ENCODE results near the gene ATP12A. TPM values are rescaled to one million over a fixed set of nuclear protein-coding genes. Genes with fewer than 3 reads are reported as not detected.
A peak's percentile ranks its signal among the peaks of the same experiment; 100 is the strongest.

The ATP12A gene
- total RNA-seq, 6 experiments from 2014 or later, result not detected

DNA sequence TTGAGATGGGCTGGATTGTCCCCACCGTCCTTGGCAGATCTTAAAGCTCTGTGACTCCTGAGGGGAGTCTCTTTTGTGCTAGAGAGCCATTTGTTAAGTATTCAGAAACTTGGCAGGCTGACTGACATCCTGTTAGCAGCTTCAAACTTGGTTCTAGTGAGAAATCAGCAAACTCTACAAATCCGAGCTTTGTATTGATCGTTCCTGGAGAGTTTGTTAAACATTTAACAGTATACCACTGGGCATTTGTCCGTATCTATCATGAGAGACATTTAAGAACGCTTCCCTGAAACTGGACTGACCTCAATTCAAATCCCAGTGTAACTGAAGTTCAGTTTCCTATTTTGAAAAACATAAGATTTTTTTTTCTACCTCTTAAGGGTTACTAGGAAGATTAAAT lies 3.1 kb downstream of the ATP12A start:
- Mint-ChIP-seq H3K4me1 (ENCODE audit: low read depth) (no peaks in the 10 kb centered on the region), H3K27ac (no peak overlapping the region), H3K9me3 (no peaks in the 10 kb centered on the region), H3K27me3 (ENCODE audit: insufficient read depth) (peaks cover 32% of the 10 kb centered on the region), H3K4me3 (no peak overlapping the region), H3K36me3 (ENCODE audit: low read depth) (no peaks in the 10 kb centered on the region)
- TF ChIP-seq, protein P1, sequence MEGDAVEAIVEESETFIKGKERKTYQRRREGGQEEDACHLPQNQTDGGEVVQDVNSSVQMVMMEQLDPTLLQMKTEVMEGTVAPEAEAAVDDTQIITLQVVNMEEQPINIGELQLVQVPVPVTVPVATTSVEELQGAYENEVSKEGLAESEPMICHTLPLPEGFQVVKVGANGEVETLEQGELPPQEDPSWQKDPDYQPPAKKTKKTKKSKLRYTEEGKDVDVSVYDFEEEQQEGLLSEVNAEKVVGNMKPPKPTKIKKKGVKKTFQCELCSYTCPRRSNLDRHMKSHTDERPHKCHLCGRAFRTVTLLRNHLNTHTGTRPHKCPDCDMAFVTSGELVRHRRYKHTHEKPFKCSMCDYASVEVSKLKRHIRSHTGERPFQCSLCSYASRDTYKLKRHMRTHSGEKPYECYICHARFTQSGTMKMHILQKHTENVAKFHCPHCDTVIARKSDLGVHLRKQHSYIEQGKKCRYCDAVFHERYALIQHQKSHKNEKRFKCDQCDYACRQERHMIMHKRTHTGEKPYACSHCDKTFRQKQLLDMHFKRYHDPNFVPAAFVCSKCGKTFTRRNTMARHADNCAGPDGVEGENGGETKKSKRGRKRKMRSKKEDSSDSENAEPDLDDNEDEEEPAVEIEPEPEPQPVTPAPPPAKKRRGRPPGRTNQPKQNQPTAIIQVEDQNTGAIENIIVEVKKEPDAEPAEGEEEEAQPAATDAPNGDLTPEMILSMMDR (IDR thresholded peaks at IDR 0.05), result no peak
- no peak for DNase-seq

DNA sequence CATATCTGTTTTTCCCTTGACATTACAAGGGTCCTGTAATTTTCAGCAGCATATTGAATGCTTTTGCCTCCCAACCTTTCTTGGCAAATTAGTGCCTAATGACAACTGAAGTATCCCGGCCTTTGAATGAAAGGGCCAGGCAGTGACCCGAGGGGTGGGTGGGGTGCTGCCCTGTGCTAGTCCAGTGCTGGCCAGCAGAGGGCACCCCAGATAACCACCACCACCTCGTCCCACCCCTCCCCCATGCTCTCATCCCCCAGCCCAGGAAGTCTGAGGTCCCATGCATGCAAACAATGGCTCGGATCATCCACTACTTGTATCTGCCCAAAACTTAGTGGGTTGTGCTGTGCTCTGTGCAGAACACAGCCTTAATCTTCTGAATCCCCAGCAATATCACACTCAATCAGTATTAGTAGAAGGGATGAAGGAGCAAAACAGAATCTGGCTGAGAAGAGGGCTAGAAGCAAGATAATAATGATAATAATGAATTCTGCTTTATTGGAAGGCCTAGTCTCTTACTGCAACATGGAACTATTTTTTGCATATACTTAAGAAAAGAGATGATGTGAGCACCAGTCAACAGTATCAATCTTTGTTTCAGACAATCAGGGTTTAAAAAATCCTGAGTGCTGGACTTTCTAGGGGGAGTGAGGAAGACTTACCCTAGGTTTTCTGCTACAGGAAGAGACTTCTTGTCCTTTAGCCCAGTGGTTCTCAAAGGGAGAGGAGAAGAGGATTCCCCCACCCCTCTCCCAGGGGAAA lies 3.8 kb downstream of the ATP12A start:
- Mint-ChIP-seq H3K9me3 (no peaks in the 10 kb centered on the region), H3K27ac (no peak overlapping the region), H3K4me3 (no peak overlapping the region), H3K4me1 (ENCODE audit: low read depth) (no peaks in the 10 kb centered on the region), H3K36me3 (ENCODE audit: low read depth) (no peaks in the 10 kb centered on the region), H3K27me3 (ENCODE audit: insufficient read depth) (peaks cover 32% of the 10 kb centered on the region)
- no peak for DNase-seq
- TF ChIP-seq, protein P1 (IDR thresholded peaks at IDR 0.05), result peak; percentile 90

DNA sequence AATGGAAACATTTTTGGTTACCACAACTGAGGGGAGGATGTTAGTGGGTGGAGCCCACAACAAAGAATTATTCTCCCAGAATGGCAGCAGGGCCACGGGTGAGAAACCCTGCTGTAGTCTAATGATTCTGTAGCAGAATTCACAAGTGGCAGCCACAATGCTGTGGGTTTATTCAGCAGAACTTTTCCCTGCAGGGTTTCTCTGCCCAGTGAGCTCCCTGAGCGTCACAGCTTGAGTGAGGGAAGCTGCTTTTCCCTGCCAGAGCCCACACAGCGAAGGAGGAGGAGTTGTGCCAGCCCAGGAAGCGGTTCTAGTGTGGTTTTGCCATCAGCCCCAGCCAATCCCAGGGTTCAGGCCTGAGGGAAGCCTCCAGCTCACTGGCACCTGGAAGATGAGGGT lies 4.4 kb downstream of the ATP12A start:
- Mint-ChIP-seq H3K27ac (no peak overlapping the region), H3K4me3 (no peak overlapping the region), H3K36me3 (ENCODE audit: low read depth) (no peaks in the 10 kb centered on the region), H3K9me3 (no peaks in the 10 kb centered on the region), H3K4me1 (ENCODE audit: low read depth) (no peaks in the 10 kb centered on the region), H3K27me3 (ENCODE audit: insufficient read depth) (peaks cover 35% of the 10 kb centered on the region)
- no peak for DNase-seq
- TF ChIP-seq, protein P1 (IDR thresholded peaks at IDR 0.05), result no peak

DNA sequence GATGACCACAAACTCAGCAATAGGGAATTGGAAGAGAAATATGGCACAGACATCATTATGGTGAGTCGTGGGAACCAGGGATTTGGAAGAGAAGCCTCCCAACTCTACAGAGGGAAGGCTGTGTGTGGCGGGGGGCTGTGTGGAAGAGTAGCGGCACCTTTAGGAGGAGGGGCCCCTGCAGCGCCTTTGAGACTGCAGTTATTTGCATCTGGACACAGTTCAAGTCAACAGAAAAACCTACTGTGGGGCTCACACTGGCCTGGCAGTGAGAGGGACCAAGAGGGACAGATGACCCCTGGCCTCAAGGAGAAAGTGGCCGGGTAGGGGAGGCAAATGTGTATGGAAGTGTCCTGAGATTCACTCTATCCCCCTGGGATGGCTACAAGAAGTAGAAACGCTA lies 5.1 kb downstream of the ATP12A start:
- no peak for DNase-seq
- no peaks in the 10 kb centered on the region for H3K9me3 Mint-ChIP-seq
- TF ChIP-seq, protein P1 (IDR thresholded peaks at IDR 0.05), result no peak
- no peaks in the 10 kb centered on the region for H3K36me3 Mint-ChIP-seq (ENCODE audit: low read depth)
- H3K4me1 Mint-ChIP-seq (ENCODE audit: low read depth), result no peaks in the 10 kb centered on the region
- peaks cover 32% of the 10 kb centered on the region for H3K27me3 Mint-ChIP-seq (ENCODE audit: insufficient read depth)
- H3K27ac Mint-ChIP-seq, result no peak overlapping the region
- no peak overlapping the region for H3K4me3 Mint-ChIP-seq

DNA sequence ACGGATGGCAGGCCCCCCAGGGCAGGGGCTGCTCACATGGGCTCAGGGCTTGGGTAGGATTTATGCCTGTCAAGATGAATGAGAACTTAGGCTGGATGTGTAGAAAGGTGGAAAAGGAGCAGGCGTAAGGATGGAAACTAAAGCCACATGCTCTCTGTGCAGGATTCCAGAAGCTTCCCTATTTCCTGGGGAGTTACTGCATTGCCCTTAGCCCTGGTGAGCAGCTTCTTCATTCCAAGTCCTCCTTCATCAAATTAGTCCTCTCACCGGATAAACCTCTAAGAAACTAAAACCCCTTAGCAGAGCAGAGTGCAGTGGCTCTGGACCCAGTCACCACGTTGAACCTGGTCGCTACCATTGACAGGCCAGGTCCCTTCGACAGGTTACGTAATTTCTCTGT lies 7.4 kb downstream of the ATP12A start:
- Mint-ChIP-seq H3K9me3 (no peaks in the 10 kb centered on the region), H3K36me3 (ENCODE audit: low read depth) (no peaks in the 10 kb centered on the region), H3K27me3 (ENCODE audit: insufficient read depth) (peaks cover 37% of the 10 kb centered on the region), H3K27ac (no peak overlapping the region), H3K4me3 (no peak overlapping the region), H3K4me1 (ENCODE audit: low read depth) (peaks cover 4% of the 10 kb centered on the region)
- TF ChIP-seq, protein P1 (IDR thresholded peaks at IDR 0.05), result no peak
- DNase-seq, result no peak
